ENCODE measurements around the gene ABCA7. TPM values are rescaled to one million over a fixed set of nuclear protein-coding genes. Genes with fewer than 3 reads are reported as not detected.
A peak's percentile ranks its signal among the peaks of the same experiment; 100 is the strongest.

The ABCA7 gene
- total and polyA plus RNA-seq, 2 of the 13 experiments (the other 11 are each of a cell fraction or from before 2014, with no cell fraction given): 4.4 to 32.4 TPM

DNA sequence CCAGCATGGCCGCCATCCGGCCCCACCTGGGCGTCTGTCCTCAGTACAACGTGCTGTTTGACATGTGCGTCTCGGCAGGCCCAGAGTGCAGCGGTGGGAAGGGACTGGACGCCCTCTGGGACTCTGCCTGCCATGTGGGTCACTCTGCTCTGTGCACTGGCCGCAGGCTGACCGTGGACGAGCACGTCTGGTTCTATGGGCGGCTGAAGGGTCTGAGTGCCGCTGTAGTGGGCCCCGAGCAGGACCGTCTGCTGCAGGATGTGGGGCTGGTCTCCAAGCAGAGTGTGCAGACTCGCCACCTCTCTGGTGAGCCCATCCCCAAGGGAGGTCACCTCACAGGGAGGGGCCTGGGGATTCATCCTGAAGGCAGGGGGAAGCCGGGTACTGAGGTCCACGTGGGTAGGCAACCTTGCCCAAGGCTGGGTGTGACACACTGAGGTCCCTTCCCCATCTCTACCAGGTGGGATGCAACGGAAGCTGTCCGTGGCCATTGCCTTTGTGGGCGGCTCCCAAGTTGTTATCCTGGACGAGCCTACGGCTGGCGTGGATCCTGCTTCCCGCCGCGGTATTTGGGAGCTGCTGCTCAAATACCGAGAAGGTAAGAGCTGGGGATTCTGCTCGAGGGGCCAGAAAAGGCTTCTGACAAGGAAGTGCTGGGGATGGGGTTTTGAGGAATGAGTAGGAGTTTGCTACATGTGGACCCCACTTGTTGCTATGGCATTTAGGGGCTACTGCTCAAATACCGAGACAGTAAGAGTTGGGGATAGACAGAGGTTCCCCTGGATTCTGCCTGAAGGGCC is 11.3 kb downstream of the ABCA7 start (continued):
- TF ChIP-seq, protein P1, sequence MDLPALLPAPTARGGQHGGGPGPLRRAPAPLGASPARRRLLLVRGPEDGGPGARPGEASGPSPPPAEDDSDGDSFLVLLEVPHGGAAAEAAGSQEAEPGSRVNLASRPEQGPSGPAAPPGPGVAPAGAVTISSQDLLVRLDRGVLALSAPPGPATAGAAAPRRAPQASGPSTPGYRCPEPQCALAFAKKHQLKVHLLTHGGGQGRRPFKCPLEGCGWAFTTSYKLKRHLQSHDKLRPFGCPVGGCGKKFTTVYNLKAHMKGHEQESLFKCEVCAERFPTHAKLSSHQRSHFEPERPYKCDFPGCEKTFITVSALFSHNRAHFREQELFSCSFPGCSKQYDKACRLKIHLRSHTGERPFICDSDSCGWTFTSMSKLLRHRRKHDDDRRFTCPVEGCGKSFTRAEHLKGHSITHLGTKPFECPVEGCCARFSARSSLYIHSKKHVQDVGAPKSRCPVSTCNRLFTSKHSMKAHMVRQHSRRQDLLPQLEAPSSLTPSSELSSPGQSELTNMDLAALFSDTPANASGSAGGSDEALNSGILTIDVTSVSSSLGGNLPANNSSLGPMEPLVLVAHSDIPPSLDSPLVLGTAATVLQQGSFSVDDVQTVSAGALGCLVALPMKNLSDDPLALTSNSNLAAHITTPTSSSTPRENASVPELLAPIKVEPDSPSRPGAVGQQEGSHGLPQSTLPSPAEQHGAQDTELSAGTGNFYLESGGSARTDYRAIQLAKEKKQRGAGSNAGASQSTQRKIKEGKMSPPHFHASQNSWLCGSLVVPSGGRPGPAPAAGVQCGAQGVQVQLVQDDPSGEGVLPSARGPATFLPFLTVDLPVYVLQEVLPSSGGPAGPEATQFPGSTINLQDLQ (CRISPR knock-in tag; IDR thresholded peaks at IDR 0.05): no peak
- TF ChIP-seq RFX5 (IDR thresholded peaks at IDR 0.05; ENCODE audit: low read depth, low read length) (no peak), CC2D1A (CRISPR knock-in tag; IDR thresholded peaks at IDR 0.05) (0 out of 2 replicates have a peak, but pooled peaks have one; percentile 21), GATA4 (IDR thresholded peaks at IDR 0.05; ENCODE audit: borderline replicate concordance, low read depth) (no peak), MAZ (IDR thresholded peaks at IDR 0.05; ENCODE audit: borderline replicate concordance, low read depth, low read length) (no peak), MAZ (CRISPR knock-in tag; IDR thresholded peaks at IDR 0.05; ENCODE audit: low read depth) (peak; percentile 54), ZNF44 (CRISPR knock-in tag; IDR thresholded peaks at IDR 0.05) (no peak), ARHGAP35 (CRISPR knock-in tag; IDR thresholded peaks at IDR 0.05; ENCODE audit: borderline replicate concordance) (0 out of 2 replicates have a peak, but pooled peaks have one; percentile 24), NFATC3 (CRISPR knock-in tag; IDR thresholded peaks at IDR 0.05) (no peak), KDM2A (CRISPR knock-in tag; IDR thresholded peaks at IDR 0.05; ENCODE audit: borderline replicate concordance, low read depth) (peak; percentile 83; the same call in 1 of the 2 replicates), TBL1XR1 (IDR thresholded peaks at IDR 0.05; ENCODE audit: borderline replicate concordance, low read length, partially characterized antibody) (no peak), MTA3 (CRISPR knock-in tag; IDR thresholded peaks at IDR 0.05) (no peak), ZNF652 (CRISPR knock-in tag; IDR thresholded peaks at IDR 0.05; ENCODE audit: borderline replicate concordance, low read depth) (no peak), FOXJ3 (CRISPR knock-in tag; IDR thresholded peaks at IDR 0.05; ENCODE audit: borderline replicate concordance) (no peak), ZNF766 (CRISPR knock-in tag; IDR thresholded peaks at IDR 0.05; ENCODE audit: borderline replicate concordance) (0 out of 2 replicates have a peak, but pooled peaks have one; percentile 38), JARID2 (CRISPR knock-in tag; IDR thresholded peaks at IDR 0.05; ENCODE audit: insufficient replicate concordance) (peak; percentile 66)
- TF ChIP-seq, protein P2, sequence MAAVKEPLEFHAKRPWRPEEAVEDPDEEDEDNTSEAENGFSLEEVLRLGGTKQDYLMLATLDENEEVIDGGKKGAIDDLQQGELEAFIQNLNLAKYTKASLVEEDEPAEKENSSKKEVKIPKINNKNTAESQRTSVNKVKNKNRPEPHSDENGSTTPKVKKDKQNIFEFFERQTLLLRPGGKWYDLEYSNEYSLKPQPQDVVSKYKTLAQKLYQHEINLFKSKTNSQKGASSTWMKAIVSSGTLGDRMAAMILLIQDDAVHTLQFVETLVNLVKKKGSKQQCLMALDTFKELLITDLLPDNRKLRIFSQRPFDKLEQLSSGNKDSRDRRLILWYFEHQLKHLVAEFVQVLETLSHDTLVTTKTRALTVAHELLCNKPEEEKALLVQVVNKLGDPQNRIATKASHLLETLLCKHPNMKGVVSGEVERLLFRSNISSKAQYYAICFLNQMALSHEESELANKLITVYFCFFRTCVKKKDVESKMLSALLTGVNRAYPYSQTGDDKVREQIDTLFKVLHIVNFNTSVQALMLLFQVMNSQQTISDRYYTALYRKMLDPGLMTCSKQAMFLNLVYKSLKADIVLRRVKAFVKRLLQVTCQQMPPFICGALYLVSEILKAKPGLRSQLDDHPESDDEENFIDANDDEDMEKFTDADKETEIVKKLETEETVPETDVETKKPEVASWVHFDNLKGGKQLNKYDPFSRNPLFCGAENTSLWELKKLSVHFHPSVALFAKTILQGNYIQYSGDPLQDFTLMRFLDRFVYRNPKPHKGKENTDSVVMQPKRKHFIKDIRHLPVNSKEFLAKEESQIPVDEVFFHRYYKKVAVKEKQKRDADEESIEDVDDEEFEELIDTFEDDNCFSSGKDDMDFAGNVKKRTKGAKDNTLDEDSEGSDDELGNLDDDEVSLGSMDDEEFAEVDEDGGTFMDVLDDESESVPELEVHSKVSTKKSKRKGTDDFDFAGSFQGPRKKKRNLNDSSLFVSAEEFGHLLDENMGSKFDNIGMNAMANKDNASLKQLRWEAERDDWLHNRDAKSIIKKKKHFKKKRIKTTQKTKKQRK (IDR thresholded peaks at IDR 0.05; ENCODE audit: low read length): no peak
- TF ChIP-seq, protein P3, sequence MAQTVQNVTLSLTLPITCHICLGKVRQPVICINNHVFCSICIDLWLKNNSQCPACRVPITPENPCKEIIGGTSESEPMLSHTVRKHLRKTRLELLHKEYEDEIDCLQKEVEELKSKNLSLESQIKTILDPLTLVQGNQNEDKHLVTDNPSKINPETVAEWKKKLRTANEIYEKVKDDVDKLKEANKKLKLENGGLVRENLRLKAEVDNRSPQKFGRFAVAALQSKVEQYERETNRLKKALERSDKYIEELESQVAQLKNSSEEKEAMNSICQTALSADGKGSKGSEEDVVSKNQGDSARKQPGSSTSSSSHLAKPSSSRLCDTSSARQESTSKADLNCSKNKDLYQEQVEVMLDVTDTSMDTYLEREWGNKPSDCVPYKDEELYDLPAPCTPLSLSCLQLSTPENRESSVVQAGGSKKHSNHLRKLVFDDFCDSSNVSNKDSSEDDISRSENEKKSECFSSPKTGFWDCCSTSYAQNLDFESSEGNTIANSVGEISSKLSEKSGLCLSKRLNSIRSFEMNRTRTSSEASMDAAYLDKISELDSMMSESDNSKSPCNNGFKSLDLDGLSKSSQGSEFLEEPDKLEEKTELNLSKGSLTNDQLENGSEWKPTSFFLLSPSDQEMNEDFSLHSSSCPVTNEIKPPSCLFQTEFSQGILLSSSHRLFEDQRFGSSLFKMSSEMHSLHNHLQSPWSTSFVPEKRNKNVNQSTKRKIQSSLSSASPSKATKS (CRISPR knock-in tag; IDR thresholded peaks at IDR 0.05): no peak
- TF ChIP-seq, protein P4, sequence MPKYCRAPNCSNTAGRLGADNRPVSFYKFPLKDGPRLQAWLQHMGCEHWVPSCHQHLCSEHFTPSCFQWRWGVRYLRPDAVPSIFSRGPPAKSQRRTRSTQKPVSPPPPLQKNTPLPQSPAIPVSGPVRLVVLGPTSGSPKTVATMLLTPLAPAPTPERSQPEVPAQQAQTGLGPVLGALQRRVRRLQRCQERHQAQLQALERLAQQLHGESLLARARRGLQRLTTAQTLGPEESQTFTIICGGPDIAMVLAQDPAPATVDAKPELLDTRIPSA (CRISPR knock-in tag; IDR thresholded peaks at IDR 0.05; ENCODE audit: borderline replicate concordance): no peak

Measured in HepG2 (cell line).